BJ (cell line): ENCODE data around the gene PRSS22. TPM values are rescaled to one million over a fixed set of nuclear protein-coding genes. Genes with fewer than 3 reads are reported as not detected.

Experiments
- CTCF ChIA-PET: fragments of 350-600 bp; formaldehyde crosslinking; extraction: SDS; loops from one replicate; lab custom pipeline; 2021; ENCODE audit warnings: antibody characterized with exemption, inconsistent platforms; lab: Yijun Ruan, JAX
- POLR2A ChIA-PET: fragments of 300-600 bp; sonication (Branson Sonifier 250); formaldehyde crosslinking; extraction: SDS; loops from one replicate; lab custom pipeline; 2021; ENCODE audit warnings: antibody characterized with exemption; lab: Charles Lee
- DNase-seq: peaks from one replicate; pipeline ENCODE4 v3.0.0-alpha.2; 2011; ENCODE audit warnings: low read depth
- H3K27me3 ChIP-seq: 2 replicates; pipeline ENCODE4 v1.6.0; 2011; ENCODE audit warnings: low read length; ENCODE audit not compliant: control insufficient read depth, insufficient read depth
- H3K36me3 ChIP-seq: 2 replicates; pipeline ENCODE4 v1.5.1; 2011; ENCODE audit warnings: low read length; ENCODE audit not compliant: control insufficient read depth, insufficient read depth
- H3K4me3 ChIP-seq: 2 replicates; pipeline ENCODE4 v1.5.1; 2011; ENCODE audit warnings: low read depth, mild to moderate bottlenecking, control low read depth, low read length
- polyA plus RNA-seq: library from polyadenylated mRNA; depleted of rRNA; stranded (reverse); fragments of >200 nt; gene quantifications from 2 replicates; pipeline ENCODE4 v1.2.3, GENCODE V29; 2011
- TF ChIP-seq, protein P1 (sequence below): IDR thresholded peaks from 2 replicates; pipeline ENCODE4 v1.5.1; 2011; ENCODE audit warnings: low read depth, mild to moderate bottlenecking, control low read depth, inconsistent platforms, low read length, moderate library complexity; ENCODE audit not compliant: insufficient read depth

PRSS22 gene
- polyA plus RNA-seq, 1 experiment = not detected

DNA sequence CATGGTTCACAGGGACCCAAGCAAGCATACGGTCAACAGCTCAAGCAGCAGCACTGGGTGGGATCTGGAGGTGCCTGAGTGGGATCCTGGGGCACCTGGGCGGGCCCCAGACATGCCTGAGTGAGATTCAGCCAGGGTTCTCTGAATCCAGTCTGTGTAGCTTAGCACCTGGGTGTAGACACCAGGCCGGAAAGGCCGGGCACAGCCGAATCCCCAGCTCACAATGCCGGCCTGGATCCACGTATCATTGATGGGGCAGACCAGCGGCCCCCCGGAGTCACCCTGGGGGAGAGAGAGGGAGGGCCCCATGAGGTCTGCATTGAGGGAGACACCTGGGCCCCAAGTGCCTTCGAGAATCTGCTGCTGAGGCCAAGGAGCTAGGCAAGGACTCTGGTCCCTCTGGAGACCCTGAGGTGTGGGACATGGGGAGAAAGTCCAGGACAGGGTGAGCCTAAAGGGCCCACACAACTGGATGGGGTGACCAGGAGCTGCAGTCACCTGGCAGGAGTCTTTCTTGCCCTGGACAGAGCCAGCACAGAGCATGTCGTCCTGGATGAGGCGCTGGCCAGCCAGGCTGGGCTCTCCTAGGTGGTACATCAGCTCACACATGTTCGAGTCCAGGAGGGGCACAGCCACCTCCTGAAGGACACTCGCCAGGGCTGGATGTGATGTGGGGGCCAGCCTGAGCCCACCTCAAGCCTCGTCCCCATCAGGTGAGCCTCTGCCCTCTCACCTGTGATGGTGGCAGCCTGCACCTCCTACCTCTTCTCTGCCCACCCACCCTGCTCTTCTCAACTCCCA lies 18.1 kb downstream of the PRSS22 start:
- Histone ChIP-seq H3K27me3 (peaks cover 5% of the 10 kb centered on the region), H3K4me3 (no peak overlapping the region), H3K36me3 (no peaks in the 10 kb centered on the region)
- no peak for DNase-seq
- ChIA-PET POLR2A (no interaction called here), CTCF (interaction anchor here (0.6 to 3.5 kb wide), 25 partner anchors 9 to 1101 kb away, joined by 3 to 201 read pairs (median 5); partner anchors contain the start of gene FLYWCH2)
- TF ChIP-seq, protein P1, sequence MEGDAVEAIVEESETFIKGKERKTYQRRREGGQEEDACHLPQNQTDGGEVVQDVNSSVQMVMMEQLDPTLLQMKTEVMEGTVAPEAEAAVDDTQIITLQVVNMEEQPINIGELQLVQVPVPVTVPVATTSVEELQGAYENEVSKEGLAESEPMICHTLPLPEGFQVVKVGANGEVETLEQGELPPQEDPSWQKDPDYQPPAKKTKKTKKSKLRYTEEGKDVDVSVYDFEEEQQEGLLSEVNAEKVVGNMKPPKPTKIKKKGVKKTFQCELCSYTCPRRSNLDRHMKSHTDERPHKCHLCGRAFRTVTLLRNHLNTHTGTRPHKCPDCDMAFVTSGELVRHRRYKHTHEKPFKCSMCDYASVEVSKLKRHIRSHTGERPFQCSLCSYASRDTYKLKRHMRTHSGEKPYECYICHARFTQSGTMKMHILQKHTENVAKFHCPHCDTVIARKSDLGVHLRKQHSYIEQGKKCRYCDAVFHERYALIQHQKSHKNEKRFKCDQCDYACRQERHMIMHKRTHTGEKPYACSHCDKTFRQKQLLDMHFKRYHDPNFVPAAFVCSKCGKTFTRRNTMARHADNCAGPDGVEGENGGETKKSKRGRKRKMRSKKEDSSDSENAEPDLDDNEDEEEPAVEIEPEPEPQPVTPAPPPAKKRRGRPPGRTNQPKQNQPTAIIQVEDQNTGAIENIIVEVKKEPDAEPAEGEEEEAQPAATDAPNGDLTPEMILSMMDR = no peak

DNA sequence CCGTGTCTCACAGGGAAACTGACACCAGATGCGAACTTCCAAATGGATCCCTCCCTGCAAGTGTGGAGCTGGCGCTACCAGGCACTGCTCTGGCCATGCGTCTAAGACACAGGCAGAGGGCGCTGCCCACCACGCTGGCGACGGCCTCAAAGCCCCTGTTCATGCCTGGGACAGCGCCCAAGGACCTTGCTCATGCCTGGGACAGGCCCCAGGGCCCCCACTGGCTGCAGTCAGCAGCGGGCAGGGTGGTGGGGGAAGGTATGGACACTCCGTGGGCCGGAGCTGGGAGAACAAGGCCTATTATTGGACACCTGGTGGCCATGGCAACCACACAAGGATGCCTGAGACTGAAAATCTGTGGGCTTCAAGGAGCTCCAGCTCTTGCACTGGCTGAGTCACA lies 19.0 kb downstream of the PRSS22 start:
- no peak for DNase-seq
- TF ChIP-seq, protein P1 = peak; percentile 97
- ChIA-PET CTCF (interaction anchor here (0.6 to 3.5 kb wide), 35 partner anchors 10 to 1100 kb away, joined by 3 to 201 read pairs (median 4); partner anchors contain the start of gene FLYWCH2), POLR2A (no interaction called here)
- H3K27me3 ChIP-seq = peaks cover 4% of the 10 kb centered on the region
- no peak overlapping the region for H3K4me3 ChIP-seq
- H3K36me3 ChIP-seq = no peaks in the 10 kb centered on the region

DNA sequence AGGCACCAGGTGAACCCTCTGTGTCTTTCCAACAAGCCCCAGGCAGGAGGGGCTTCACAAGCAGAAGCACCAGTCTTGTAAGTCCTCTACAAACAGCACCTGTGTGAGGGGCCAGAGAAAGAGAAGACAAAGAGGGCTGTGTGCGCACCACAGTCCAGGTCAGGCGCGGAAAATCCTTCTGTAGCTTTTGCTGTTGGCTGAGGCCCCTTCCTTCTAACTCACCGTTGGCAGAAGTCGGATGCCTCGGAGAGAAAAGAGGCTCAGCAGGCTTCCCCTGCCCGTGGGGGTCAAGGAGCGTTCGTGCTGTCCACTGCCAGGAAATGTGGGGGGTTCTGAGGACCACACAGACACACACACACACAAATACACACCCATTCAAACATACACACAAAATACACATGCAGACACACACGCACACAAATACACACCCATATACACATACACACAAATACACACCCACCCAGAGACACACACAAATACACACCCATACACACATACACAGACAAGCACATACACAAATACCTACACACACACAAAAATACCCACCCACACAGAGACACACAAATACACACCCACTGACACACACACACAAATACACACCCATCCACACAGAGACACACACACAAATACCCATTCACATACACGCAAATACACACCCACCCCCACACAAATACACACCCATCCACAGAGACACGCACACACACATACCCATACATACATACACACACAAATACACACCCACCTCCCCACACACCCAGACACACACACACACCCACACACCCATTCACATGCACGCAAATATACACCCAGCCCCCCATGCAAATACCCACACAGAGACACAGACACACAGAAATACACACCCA lies 21.1 kb downstream of the PRSS22 start:
- no peak overlapping the region for H3K4me3 ChIP-seq
- H3K27me3 ChIP-seq = peaks cover 10% of the 10 kb centered on the region
- TF ChIP-seq, protein P1 = no peak
- no peaks in the 10 kb centered on the region for H3K36me3 ChIP-seq
- CTCF ChIA-PET = interaction anchor here (1.1 to 1.6 kb wide), 3 partner anchors 9 to 91 kb away, joined by 3 to 4 read pairs (median 4); no protein-coding TSS in a partner anchor
- POLR2A ChIA-PET = no interaction called here
- no peak for DNase-seq

DNA sequence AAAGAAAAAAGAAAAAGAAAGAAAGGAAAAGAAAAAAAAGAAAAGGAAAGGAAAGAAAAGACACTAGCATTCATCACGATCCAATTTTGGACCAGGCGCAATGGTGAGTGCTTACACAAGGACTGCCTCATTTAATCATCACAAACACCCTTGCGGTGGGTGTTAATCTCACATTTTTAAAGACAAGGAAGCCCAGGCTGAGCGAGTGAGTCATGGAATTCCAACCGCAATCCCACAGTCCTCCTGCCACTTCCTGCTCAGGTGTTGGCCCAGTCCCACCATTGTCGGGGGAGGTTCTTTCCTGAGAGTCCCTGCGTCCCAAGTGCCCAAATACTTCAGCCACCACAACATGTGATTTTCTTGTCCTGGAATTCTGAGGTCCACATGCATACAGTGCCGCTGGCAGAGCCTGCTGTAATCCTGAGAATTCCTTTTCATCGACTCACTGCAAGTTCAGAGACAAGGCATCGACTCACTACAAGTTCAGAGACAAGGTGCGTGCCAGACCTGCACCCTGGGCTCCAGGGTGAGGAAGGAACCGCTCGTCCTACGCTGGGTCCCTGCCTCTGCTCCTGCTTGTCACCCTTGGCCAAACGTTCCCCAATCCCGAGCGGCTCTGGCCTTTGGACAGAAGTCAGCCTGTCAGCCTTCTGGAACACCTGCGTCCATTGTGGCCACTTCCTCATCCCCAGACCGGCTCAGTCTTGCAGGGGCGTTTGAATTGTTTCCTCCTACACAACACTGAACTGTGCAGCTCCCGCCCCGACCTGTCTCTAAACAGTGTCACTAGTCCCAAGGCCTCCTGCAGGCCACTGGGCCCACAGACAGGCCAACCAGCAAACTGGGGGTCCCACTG lies 22.1 kb downstream of the PRSS22 start:
- H3K36me3 ChIP-seq = no peaks in the 10 kb centered on the region
- ChIA-PET CTCF (interaction anchor here (1.1 to 1.6 kb wide), 3 partner anchors 10 to 92 kb away, joined by 3 to 4 read pairs (median 4); no protein-coding TSS in a partner anchor), POLR2A (no interaction called here)
- peak; percentile 98 for DNase-seq
- peaks cover 12% of the 10 kb centered on the region for H3K27me3 ChIP-seq
- TF ChIP-seq, protein P1 = no peak
- H3K4me3 ChIP-seq = no peak overlapping the region
